Measurements from ENCODE around the gene PAX5.
A peak's percentile ranks its signal among the peaks of the same experiment; 100 is the strongest.
"Not testable (repeated sequence)": the region's sequence is repeated elsewhere in the genome, so short reads cannot be mapped to it uniquely, and the experiment has no call there.

PAX5 gene

GRCh38 chr9:37033682-37034304, at the start of gene PAX5:
PAX5 (minus strand) TSS chr9:37034268; CDS start chr9:37034031, 237 bp downstream.
- DNase-seq = no peak

- no peak for DNase-seq
Measured at GRCh38 chr9:37083654-37084053, 49.6 kb upstream of the PAX5 start.

GRCh38 chr9:37082214-37082765, 48.2 kb upstream of the PAX5 start:
- no peak for DNase-seq

GRCh38 chr9:37081507-37081906, 47.4 kb upstream of the PAX5 start:
- DNase-seq = not testable (repeated sequence)

GRCh38 chr9:37080165-37080628, 46.1 kb upstream of the PAX5 start:
- not testable (repeated sequence) for DNase-seq

- DNase-seq = peak; percentile 93
Measured at GRCh38 chr9:37079370-37080164, 45.5 kb upstream of the PAX5 start.

GRCh38 chr9:37074790-37075189, 40.7 kb upstream of the PAX5 start:
- not testable (repeated sequence) for DNase-seq

- no peak for DNase-seq
Measured at GRCh38 chr9:37066139-37066725, 32.2 kb upstream of the PAX5 start.

- no peak for DNase-seq
Measured at GRCh38 chr9:37062336-37062735, 28.3 kb upstream of the PAX5 start.

GRCh38 chr9:37061768-37062167, 27.7 kb upstream of the PAX5 start:
- no peak for DNase-seq

- no peak for DNase-seq
Measured at GRCh38 chr9:37060833-37061232, 26.8 kb upstream of the PAX5 start.

GRCh38 chr9:37056046-37056920, 22.2 kb upstream of the PAX5 start:
- DNase-seq = no peak

- not testable (repeated sequence) for DNase-seq
Measured at GRCh38 chr9:37054363-37054720, 20.3 kb upstream of the PAX5 start.

GRCh38 chr9:37053684-37054362, 19.8 kb upstream of the PAX5 start:
- no peak for DNase-seq

GRCh38 chr9:37046683-37047082, 12.6 kb upstream of the PAX5 start:
- no peak for DNase-seq

- DNase-seq = no peak
Measured at GRCh38 chr9:37042421-37042820, 8.4 kb upstream of the PAX5 start.

GRCh38 chr9:37040508-37041127, 6.5 kb upstream of the PAX5 start:
- no peak for DNase-seq

- no peak for DNase-seq
Measured at GRCh38 chr9:37038943-37039464, 4.9 kb upstream of the PAX5 start.

GRCh38 chr9:37038302-37038942, 4.4 kb upstream of the PAX5 start:
- DNase-seq = no peak

- DNase-seq = no peak
Measured at GRCh38 chr9:37037503-37038301, 3.6 kb upstream of the PAX5 start.
